Activated T-helper 1 cell treated with anti-CD3 and anti-CD28 coated beads, Interleukin-2, amount 50 U/mL, for 16 hours (primary cell): ENCODE data around the gene ATP5F1A.
"Not testable (repeated sequence)": the region's sequence is repeated elsewhere in the genome, so short reads cannot be mapped to it uniquely, and the experiment has no call there.

Experiments
- DNase-seq, 2 donors: peaks; one replicate each; pipeline ENCODE4 v3.0.0-alpha.2; 2020; ENCODE audit warnings: low read depth in 1 of 2, low spot score in 1 of 2

The ATP5F1A gene

DNA sequence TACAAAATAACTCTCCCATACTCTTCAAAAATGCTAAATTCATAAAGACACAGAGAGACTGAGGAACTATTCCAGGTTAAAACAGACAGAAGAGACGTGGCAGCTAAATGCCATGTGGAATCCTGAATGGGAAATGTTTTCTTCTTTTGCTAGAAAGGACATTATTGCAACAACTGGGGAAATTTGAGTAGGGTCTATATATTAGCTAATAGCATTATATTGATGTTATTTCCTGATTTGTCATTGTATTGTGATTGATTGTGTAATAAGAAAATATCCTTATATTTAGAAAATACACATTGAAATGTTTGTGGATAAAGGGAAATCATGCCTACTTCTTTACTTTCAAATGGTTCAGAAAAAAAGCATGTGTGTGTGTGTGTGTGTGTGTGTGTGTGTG is 49.5 kb downstream of the ATP5F1A start:
- no peak for DNase-seq

DNA sequence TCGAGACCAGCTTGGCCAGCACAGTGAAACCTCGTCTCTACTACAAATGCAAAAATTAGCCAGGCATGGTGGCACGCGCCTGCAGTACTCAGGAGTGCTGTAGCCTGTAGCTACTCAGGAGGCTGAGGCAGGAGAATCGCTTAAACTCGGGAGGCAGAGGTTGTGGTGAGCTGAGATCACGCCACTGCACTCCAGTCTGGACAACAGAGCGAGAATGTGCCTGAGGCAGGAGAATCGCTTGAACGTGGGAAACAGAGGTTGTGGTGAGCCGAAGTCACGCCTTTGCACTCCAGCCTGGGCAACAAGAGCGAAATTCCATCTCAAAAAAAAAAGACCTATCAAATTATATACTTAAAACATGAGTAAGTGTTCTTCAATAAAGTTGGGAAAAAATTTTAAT is 50.7 kb downstream of the ATP5F1A start:
- DNase-seq: not testable (repeated sequence)

DNA sequence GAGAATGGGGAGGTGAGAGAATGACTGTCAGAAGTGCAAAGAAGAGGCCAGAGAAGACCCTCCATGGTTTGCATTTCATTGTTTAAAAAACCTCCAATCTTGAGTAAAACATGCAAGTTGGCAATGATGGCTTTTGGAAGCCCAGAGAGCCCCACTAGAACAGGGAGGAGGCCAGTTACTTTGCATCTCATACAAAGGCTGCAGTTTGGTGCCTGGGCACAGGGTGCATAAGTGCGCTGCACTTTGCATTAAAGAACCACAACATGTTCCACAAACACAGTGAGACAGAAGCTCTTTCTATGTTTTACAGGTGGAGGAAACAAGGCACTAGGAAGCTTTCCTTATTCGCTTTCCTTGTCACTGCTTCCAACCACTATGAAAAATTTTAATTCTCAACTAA is 51.4 kb downstream of the ATP5F1A start:
- DNase-seq: no peak

DNA sequence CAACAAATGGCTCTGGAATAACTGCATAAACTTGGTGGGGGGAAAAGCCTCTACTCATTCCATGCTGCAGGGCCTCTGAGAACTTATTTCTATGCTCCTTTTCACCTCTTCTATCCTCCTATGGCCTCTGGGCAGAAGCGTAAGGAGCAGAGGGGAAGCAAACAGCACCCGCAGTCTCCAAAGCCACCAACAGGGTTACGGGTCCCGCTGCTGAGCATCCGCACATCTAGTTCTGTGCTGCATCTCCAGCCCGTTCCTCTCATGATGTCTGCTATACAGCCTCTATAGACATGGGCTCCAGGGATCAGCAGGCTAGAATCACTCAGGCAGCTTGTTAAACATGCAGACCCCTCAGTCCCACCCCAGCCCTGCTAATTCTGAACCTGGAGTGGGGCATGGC is 52.0 kb downstream of the ATP5F1A start:
- no peak for DNase-seq

DNA sequence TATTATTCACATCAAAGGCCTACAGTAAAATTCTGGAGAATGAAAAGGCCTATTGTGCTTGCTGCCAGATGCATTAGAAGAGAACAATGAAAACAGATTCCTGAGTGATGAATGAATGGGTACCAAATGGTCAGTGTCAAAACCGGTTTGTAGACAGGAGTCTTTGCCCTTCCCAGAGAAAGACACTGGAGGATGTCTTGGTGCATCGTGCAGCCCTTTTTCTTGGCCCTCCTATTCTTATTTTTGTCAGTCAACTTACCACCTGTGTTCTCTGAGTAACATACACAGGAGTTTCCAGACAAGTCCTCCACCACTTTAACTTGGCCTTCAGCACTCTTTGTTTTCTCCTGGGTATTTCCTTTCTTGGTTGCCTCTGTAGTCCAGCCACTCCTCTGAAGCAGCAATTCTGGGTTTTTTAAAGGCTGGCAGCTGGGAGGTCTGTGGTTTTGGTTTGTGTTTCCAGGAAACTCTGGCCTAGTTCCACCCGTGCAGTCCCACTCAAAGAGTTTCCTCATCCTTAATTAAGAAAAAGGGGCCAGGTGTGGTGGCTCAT is 55.4 kb downstream of the ATP5F1A start:
- DNase-seq: no peak

DNA sequence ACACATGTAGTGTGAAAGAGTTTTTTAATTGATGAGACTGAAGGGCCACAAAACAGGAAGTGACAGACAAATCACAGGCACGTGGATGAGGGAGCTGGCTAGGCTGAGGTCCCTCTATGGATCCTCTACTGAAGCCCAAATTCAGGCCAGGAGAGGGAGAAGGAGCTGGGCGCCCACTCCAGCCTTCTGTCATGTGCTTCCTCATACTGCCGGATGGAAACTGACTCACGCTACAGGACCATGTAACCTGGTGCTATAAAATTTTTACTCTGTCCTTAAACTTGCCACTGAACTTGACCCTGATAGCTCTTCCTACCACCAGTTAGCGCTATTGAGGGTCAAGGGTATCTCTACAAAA is 57.4 kb downstream of the ATP5F1A start:
- no peak for DNase-seq

DNA sequence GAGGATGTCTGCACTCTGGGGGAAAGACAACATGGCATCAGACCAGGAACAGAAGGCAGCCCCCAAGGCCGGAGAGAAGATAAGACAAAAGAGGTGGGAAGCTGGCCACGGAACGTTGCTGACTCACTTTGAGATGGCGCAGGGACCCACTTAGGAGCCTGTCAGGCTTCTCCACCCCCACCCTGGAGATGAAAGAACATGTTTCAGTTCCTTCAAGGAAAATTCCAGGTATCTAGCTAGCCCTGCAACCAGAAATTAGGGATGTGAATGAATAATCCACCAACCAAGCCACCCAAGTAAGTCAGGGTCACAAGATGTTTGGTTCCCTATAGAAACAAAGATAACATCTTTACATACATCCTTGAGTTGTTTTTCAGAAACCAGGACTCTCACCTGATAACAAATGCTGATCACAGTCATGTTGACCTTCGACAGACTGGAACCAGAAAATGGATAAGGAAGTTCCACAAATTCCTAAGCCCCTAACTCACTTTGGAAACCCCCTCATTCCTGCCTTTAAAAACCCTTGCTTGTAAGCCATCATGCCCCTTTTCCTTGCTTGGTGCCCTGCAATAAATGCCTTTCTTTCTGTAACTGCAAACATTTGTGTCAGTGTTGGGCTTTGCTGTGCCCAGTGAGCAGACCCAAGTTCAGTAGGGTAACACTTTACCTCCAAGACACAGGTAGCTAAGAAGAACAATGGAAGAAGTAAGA is 57.9 kb downstream of the ATP5F1A start:
- DNase-seq: no peak

DNA sequence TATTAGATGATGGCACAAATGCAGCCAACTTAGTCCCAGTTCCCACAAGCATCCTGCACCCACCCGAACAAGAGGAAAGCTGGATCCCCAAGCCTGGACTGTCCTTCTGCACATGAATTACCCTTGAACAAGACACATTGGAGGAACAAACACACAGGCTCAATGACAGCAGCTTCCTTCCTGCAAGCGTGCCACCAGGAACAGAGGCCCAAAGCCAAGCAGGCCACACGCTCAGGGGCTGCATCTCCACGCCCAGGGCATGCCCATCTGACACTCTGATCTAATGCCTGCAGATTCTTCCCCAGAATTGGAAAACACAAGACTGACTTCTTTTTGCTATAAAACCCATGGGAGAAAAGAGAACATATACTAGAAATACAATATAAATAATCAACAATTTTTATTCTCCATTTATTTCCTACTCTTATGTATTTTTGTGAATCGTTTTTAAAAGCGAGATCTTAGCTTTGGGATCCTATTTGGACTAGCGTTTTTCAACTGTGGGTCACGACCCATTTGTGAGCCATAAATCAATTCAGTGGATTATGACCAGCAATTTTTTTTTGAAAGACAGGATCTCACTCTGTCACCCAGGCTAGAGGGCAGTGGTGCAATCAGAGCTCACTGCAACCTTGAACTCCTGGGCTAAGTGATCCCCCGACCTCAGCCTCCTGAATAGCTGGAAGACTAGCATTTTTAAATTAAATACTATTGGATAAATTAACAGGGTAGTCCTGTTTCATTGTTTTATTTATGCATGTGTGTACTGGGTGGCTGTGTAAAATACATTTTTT is 60.4 kb downstream of the ATP5F1A start:
- no peak for DNase-seq

DNA sequence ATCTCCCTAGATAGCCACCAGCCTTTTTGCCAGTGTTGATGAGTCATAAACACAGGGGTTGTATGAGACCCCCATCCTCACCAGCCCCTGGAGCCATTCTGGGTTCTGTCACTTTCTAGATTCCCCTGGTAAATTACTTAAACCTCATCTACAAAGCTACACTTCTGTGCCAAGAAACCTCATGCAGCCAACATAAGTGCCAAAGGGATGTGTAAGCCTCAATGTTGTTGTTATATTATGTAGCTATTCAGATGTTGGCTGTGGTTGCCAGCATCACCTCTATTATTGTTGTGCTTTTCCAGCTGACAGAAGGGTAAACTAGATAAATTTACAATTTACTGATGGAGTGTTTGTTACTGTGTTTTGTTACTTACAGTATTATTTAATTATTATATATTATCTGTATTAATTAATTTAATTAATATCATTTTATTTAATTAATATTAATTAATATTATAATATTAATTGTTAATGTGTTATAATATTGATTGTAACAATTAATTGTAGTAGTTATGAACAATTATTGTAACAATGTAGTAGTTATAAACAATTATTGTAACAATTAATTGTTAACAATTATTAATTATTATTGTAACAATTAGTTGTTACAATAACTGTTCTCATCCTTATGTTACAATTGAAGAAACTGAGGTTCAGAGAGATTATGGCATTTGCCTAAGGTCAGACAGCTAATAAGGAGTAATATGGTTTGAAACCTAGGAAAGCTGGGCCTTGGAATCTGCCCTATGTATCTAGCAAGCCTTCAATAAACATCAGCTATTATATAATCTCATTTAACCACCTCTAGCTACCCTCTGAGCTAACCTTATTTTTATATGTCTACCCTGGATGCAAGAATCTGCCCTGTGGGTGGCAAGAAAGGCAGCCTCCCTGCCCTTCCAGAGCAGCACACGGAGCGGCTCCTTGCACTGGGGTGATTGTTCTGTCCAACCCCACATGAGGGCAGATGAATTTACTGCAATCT is 62.1 kb downstream of the ATP5F1A start:
- no peak for DNase-seq

DNA sequence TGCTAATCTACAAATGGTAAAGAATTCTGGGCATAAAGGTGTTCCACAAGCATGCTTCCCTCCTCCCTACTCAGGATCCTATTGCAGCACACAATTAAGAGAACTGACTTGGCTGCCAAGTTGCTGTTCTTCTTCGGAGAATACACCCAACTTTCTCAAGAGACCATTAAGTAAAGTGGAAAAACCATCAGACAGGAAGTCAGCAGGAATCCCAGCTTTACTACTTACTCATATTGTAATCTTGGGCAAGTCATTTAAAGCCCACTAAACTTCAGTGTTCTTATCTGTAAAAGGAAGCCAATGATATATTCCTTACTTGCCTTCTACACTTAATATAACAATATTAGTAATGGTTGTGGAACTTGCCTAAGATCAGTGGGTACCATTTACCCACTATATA is 63.9 kb downstream of the ATP5F1A start:
- no peak for DNase-seq

DNA sequence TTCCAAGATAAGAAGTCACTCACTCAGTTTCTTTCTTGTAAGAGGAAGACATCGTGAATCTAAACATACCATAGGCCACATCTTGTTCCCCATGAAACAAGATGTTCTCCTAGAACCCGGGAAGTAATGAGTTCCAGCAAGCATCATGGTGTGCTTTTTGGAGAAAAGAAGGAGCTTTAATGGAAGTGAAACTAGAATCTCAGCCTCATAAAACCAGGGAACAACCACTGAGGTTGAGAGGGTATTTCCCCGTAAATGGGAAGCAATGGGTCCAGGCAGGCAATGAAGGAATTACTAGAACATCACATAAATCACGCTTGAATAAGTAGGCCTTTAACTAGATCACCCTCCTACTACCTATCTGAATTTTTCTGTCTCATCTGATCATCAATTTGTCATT is 66.4 kb downstream of the ATP5F1A start:
- DNase-seq: no peak
